ENCODE results near the gene HOXC6. TPM values are rescaled to one million over a fixed set of nuclear protein-coding genes. Genes with fewer than 3 reads are reported as not detected.

The HOXC6 gene
- total RNA-seq, 1 experiment from 2014 or later, result 2.8 TPM

DNA sequence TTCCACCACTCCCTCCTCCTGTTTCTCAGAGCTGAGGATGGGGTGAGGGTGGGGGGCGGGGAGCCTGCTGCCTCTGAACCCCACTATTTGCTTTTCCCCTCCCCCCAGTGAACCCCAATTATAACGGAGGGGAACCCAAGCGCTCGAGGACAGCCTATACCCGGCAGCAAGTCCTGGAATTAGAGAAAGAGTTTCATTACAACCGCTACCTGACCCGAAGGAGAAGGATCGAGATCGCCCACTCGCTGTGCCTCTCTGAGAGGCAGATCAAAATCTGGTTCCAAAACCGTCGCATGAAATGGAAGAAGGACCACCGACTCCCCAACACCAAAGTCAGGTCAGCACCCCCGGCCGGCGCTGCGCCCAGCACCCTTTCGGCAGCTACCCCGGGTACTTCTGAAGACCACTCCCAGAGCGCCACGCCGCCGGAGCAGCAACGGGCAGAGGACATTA is 26.5 kb downstream of the HOXC6 start:
- H3K9ac ChIP-seq (ENCODE audit: low read length), result no peak overlapping the region
- CTCF ChIA-PET, result no interaction called here
- H2AFZ ChIP-seq (ENCODE audit: low read length), result no peak overlapping the region
- TF ChIP-seq EZH2phosphoT487 (IDR thresholded peaks at IDR 0.05; ENCODE audit: borderline replicate concordance, low read length) (no peak), EZH2 (IDR thresholded peaks at IDR 0.05; ENCODE audit: low read length, unreplicated experiment) (no peak), CTCF (conservative IDR thresholded peaks at IDR 0.05; ENCODE audit: low read depth, low read length) (no peak)
- H4K20me1 ChIP-seq (ENCODE audit: low read length), result no peaks in the 10 kb centered on the region
- BruUV-seq (replicated peaks), result no TSS peak
- intact Hi-C loops (cut with micrococcal nuclease), result no loop called here
- peaks cover 17% of the 10 kb centered on the region for H3K4me1 ChIP-seq (ENCODE audit: insufficient read depth, low read length)
- no peaks in the 10 kb centered on the region for H3K36me3 ChIP-seq (ENCODE audit: low read depth, low read length)
- no peaks in the 10 kb centered on the region for H3K9me2 ChIP-seq (replicated peaks; ENCODE audit: low read length)
- H3K4me3 ChIP-seq (ENCODE audit: low read length), result no peak overlapping the region
- DNase-seq (no peak), ATAC-seq (no peak)
- H3K9me3 ChIP-seq (ENCODE audit: low read length), result no peaks in the 10 kb centered on the region
- no peaks in the 10 kb centered on the region for H3K79me2 ChIP-seq (ENCODE audit: low read length)
- no peaks in the 10 kb centered on the region for H3F3A ChIP-seq (ENCODE audit: low read length, unreplicated experiment)
- H3K27me3 ChIP-seq (ENCODE audit: low read length), result peaks cover 8% of the 10 kb centered on the region; the same call in 1 of the 2 replicates
- no peak overlapping the region for H3K27ac ChIP-seq (ENCODE audit: low read length)
- POLR2A ChIA-PET (ENCODE audit: unreplicated experiment), result no interaction called here
- H3K4me2 ChIP-seq (ENCODE audit: low read length), result no peak overlapping the region

DNA sequence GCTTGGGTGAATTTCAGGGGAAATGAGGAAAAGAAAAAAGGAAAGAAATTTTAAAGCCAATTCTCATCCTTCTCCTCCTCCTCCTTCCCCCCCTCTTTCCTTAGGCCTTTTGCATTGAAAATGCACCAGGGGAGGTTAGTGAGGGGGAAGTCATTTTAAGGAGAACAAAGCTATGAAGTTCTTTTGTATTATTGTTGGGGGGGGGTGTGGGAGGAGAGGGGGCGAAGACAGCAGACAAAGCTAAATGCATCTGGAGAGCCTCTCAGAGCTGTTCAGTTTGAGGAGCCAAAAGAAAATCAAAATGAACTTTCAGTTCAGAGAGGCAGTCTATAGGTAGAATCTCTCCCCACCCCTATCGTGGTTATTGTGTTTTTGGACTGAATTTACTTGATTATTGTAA is 27.3 kb downstream of the HOXC6 start:
- Histone ChIP-seq H3K9me2 (replicated peaks; ENCODE audit: low read length) (no peaks in the 10 kb centered on the region), H3K4me1 (ENCODE audit: insufficient read depth, low read length) (peaks cover 17% of the 10 kb centered on the region), H3F3A (ENCODE audit: low read length, unreplicated experiment) (no peaks in the 10 kb centered on the region), H3K9ac (ENCODE audit: low read length) (no peak overlapping the region), H3K27ac (ENCODE audit: low read length) (no peak overlapping the region), H3K9me3 (ENCODE audit: low read length) (no peaks in the 10 kb centered on the region), H3K36me3 (ENCODE audit: low read depth, low read length) (no peaks in the 10 kb centered on the region), H4K20me1 (ENCODE audit: low read length) (no peaks in the 10 kb centered on the region), H3K4me2 (ENCODE audit: low read length) (no peak overlapping the region), H3K27me3 (ENCODE audit: low read length) (peaks cover 8% of the 10 kb centered on the region; the same call in 1 of the 2 replicates), H2AFZ (ENCODE audit: low read length) (no peak overlapping the region), H3K79me2 (ENCODE audit: low read length) (no peaks in the 10 kb centered on the region), H3K4me3 (ENCODE audit: low read length) (no peak overlapping the region)
- no TSS peak for BruUV-seq (replicated peaks)
- CTCF ChIA-PET, result interaction anchor here (0.6 kb wide), 1 partner anchor 17 kb away, joined by 13 read pairs; no protein-coding TSS in a partner anchor
- POLR2A ChIA-PET (ENCODE audit: unreplicated experiment), result no interaction called here
- ATAC-seq, result no peak
- DNase-seq, result no peak
- TF ChIP-seq EZH2 (IDR thresholded peaks at IDR 0.05; ENCODE audit: low read length, unreplicated experiment) (no peak), EZH2phosphoT487 (IDR thresholded peaks at IDR 0.05; ENCODE audit: borderline replicate concordance, low read length) (no peak), CTCF (conservative IDR thresholded peaks at IDR 0.05; ENCODE audit: low read depth, low read length) (no peak)
- intact Hi-C loops (cut with micrococcal nuclease), result no loop called here

GRCh38 chr12:54056110-54056509 is 27.9 kb downstream of the HOXC6 start:
- H3F3A ChIP-seq (ENCODE audit: low read length, unreplicated experiment), result no peaks in the 10 kb centered on the region
- H3K9me3 ChIP-seq (ENCODE audit: low read length), result no peaks in the 10 kb centered on the region
- H3K9ac ChIP-seq (ENCODE audit: low read length), result no peak overlapping the region
- intact Hi-C loops (cut with micrococcal nuclease), result no loop called here
- no peak for DNase-seq
- POLR2A ChIA-PET (ENCODE audit: unreplicated experiment), result no interaction called here
- CTCF ChIA-PET, result no interaction called here
- no peak overlapping the region for H3K4me3 ChIP-seq (ENCODE audit: low read length)
- no peaks in the 10 kb centered on the region for H3K79me2 ChIP-seq (ENCODE audit: low read length)
- no peaks in the 10 kb centered on the region for H3K36me3 ChIP-seq (ENCODE audit: low read depth, low read length)
- H3K9me2 ChIP-seq (replicated peaks; ENCODE audit: low read length), result no peaks in the 10 kb centered on the region
- H4K20me1 ChIP-seq (ENCODE audit: low read length), result no peaks in the 10 kb centered on the region
- no peak overlapping the region for H2AFZ ChIP-seq (ENCODE audit: low read length)
- no TSS peak for BruUV-seq (replicated peaks)
- ATAC-seq, result no peak
- TF ChIP-seq EZH2 (IDR thresholded peaks at IDR 0.05; ENCODE audit: low read length, unreplicated experiment), result no peak
- H3K4me1 ChIP-seq (ENCODE audit: insufficient read depth, low read length), result peaks cover 17% of the 10 kb centered on the region
- no peak overlapping the region for H3K4me2 ChIP-seq (ENCODE audit: low read length)
- peaks cover 8% of the 10 kb centered on the region; the same call in 1 of the 2 replicates for H3K27me3 ChIP-seq (ENCODE audit: low read length)
- no peak overlapping the region for H3K27ac ChIP-seq (ENCODE audit: low read length)

All from PC-3 (cell line).